Cerebellar nuclear complex (tissue), 1 donor: ENCODE data around the gene UBXN2A.

ENCODE experiments used
- DNase-seq, 2 experiments: peaks; one replicate each; lab custom pipeline; 2025; lab: John Stamatoyannopoulos, UW

UBXN2A gene

GRCh38 chr2:24045511-24046508 lies 105.5 kb downstream of the UBXN2A start:
- DNase-seq = no peak

- DNase-seq = no peak
Measured at GRCh38 chr2:24046599-24046929, 106.3 kb downstream of the UBXN2A start.

- peak; percentile 87 to 97 for DNase-seq
Measured at GRCh38 chr2:24046930-24047702, 106.9 kb downstream of the UBXN2A start, which contains the start of gene WDCP. Gene WDCP, minus strand, starts transcription at chr2:24047391. Its CDS starts 7,897 bp downstream, at chr2:24039494.

DNA sequence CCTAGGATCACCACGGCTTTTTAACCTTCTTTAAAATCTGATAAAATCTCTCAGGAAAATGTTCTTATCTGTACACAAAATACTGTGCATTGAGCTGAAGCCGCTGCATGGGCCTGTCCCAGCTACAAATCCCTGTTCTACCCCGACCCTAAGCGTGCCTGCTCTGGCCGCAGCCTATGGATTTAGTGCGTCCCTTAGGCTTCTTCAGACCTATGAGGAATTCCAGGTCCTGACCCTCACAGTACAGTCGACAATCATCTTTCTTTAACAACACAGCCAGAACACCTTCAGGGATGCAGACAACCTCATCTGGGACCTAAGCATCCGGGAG lies 107.4 kb downstream of the UBXN2A start:
- no peak for DNase-seq

GRCh38 chr2:24048769-24049484 lies 108.7 kb downstream of the UBXN2A start:
- DNase-seq = no peak

DNA sequence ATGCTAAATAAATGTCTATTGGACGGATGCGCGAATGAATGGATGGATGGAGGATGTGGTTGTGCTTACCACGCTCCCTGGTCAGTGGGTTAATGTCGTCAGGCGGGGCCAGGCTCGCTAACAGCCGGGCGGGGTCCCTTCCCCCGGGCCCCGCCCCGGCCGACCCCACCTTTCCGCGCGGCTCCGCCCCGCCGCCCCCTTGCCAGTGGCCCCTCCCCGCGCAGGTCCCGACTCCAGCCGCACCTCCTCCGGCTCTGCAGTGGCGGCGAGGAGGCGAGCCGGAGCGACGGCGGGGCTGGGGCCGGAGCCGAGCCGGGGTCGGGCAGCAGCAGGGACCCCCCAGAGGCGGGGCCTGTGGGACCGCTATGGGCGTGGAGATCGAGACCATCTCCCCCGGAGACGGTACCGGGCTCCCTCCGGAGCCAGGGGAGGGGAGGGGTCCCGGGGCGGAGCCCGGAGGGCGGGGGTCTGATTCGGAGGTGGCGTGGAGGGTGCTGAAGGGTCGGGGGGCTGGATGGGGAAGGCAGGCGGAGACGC lies 109.3 kb downstream of the UBXN2A start, which contains the start of gene FKBP1B:
Gene FKBP1B, plus strand, starts transcription at position 257 of the 537 bp plus-strand sequence. Its CDS starts 109 bp downstream, at position 366.
- peak; percentile 4 to 53 for DNase-seq

DNA sequence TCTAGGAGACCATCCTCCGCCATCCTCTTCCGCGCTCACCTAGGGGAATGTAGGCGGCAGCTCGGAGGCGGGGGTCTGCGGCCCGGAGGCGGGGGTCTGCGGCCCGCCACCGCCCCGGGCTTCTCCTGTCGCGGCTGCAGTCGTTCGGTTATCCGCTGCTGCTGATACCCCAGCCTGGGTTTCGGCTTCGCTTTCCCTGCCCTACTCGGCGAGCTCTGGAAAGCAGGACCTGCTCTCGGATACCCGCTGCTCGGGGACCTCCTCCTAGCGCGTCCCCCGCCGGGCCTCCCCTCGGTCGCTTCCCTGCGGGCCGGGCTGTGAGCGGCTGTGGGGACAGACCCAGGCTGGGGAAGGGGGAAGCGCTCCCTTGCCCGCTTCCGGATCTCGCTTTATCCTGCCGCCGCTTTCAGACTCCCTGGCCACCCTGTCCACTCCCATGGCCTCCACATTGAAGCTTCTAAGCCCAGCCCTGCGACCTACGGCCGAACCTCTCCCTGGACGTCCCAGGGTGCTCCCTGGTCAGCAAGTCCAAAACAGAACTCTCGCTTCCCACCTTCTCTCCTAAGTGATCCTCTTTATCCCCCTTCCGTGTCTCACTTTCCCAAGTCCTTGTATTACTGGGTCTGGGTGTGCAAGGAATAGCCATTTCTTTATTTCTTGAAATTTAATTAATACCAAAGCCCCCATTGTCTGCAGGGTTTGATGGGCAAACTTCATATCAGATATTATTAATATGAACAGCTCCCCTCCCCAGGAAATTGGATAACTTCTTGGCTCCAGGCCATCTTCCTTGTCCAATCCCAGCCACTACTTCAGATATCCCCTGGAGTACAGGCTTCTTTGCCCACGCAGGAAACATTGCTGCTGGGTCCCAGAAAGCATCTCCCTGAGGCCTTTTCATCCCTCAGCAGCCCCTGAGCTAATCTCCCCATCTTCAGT lies 110.0 kb downstream of the UBXN2A start:
- DNase-seq = no peak

DNA sequence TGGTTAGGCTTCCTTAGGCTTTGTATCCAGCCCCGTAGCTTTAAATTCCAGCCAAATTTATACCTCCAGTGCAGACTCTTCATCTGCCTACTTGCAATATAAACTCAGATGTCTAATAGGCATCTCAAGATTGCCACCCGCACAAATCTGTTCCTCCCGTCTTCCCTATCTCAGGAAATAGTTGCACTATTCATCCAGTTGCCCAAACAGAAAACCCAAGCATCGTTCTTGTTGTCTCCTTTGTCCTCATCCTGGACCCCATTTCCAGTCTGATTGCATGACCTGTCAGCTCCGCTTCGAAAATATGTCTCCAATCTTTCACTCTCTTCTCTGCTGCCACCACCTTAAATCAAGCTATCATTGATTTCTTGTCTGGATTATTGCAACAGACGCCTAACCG lies 111.6 kb downstream of the UBXN2A start:
- DNase-seq = no peak

GRCh38 chr2:24052951-24053350 lies 112.7 kb downstream of the UBXN2A start:
- no peak for DNase-seq
